Measurements from ENCODE around the gene SLC35F1. TPM values are rescaled to one million over a fixed set of nuclear protein-coding genes. Genes with fewer than 3 reads are reported as not detected.

The SLC35F1 gene
- total RNA-seq, 1 experiment from 2014 or later, result not detected

DNA sequence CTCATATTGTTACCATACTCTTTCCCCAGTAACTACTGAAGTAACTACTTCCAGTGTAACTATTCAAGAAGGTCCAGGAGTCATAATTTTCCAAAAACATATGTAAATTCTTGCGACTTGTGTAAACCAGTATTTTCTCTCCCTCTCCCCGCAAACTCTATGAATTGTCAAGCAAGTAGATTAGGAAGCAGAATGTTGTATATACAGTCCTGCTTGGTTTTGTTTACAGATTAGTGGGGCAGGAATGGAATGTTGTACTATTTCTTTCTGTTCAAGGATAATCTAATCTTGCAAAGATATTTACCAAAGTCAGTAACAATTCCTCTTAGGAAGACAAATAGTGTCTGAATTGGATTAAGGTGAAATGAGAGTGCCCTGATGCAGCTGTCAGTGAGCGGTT, 406.1 kb downstream of the SLC35F1 start:
- no peak for DNase-seq (ENCODE audit: low read depth)

DNA sequence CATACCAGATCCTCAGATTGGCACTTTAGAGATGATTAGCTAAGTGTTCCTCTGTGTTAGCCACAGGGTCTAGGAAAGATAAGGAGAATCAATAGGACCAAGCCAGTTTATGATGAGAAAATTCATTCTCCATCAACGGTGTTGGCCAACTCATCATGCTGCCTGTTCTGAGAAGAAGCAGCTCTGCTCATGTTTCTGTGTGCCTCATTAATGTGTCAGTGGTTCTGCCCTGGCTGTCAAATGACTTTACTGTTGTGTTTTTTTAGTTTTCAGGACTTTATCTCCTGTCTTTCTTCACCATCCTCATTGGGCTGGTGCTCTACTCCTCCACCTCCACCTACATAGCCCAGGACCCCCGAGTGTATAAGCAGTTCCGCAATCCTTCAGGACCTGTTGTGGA, 406.7 kb downstream of the SLC35F1 start:
- no peak for DNase-seq (ENCODE audit: low read depth)

DNA sequence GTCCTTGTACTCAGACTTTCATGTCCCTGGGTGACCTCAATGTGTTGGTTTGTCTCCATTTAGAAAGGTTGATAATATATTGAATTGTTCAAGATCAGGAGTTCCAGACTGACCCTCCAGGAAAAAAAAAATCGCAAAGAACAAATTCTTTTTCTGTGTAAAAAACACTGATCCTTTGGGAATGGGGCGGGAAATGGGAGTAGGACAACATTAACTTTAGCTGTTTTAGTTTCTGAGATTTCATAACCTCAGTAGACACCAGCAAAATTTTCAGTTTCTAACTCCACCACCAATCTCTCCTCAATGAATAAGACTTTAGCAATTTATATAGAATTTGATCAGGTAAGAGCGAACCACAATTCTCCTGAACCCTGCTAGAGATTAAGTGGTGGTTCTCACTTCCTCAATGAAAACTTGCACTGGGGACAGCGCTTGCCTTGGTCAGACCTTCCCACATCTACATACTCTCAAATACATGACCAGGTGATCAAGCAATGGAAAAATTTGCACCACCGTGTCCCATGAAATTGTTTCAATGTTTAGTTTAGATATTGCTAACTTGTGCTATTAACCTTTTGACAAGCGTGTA, 409.8 kb downstream of the SLC35F1 start:
- no peak for DNase-seq (ENCODE audit: low read depth)

DNA sequence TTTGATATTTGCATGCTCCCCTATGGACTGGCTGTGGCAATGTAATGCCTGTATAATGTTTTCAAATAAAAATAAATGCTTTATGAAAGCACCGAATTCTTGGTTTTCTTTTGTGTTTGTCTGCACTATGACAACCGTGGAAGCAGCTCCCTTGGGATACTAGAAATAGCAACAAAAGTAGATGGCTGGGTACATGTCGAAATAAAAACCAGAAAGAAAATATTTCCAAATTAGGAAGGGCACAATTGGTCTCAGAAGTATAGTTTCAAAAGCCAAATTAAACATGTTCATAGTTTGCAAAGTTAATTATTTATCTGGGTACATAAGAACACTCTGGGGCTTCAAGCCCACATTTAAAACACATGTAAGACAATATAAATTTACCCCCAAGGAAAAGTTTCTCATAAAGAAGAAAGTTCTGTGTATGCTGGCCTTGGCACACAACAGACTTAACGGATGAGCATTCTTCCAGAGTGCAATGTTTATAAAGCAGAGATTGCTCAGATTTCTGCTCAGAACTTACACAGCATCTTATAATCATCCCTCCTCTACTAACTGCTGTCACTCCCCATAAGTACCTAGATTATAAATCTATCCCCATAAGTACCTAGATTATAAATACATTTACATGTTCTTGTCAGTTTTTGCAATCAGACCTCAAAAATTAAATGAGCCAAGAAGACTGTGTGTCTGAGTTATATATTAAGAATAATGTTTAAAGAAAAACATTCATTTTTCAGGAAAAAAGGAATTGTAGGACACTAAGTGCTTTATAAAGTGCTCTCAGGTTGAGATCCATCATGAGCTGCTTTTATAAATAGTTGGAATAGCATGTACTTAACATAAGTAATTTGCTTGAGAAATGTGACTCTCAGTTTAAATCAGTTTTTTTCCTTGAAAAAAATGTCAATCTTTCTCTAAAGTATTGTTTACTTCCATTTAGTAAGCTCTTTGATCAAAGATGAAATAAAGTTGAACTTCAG, 410.8 kb downstream of the SLC35F1 start:
- DNase-seq (ENCODE audit: low read depth), result peak; percentile 69

DNA sequence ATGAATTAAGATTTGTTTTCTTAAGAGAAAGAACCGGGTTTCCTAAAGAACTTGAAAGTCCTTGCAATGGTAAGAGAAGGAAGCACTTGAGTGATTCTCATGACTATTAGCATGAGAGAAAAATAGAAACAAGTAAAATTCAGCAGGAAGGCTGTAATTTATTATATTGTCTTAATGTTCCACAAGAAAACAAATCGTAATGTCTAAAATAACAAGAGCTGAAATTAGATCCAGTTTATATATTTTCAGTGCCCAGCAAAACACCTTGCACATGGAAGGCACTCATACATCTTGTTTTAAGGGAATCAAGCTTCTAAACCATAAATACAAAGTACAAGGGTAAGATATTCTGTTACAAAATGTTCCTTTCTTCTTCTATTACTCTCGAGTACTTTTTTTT, 411.6 kb downstream of the SLC35F1 start:
- DNase-seq (ENCODE audit: low read depth), result no peak

DNA sequence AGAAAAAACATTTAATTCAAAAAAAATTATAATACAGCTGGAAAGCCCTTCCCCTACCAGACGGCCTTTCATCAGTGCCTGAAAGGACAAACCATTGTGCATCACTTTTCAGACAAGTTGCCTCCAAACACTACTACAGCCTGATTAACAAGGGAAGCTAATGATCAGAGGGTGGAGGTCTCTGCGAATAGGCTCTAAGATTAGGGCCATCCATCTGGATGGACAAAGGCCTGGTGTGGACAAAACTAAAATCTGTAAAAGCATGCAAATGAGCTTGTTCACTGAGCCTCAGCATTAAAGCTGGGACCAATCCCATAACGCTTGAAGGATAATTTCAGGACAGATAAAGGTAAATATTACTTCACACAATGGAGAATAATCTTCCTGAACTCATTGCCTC, 412.4 kb downstream of the SLC35F1 start:
- no peak for DNase-seq (ENCODE audit: low read depth)

DNA sequence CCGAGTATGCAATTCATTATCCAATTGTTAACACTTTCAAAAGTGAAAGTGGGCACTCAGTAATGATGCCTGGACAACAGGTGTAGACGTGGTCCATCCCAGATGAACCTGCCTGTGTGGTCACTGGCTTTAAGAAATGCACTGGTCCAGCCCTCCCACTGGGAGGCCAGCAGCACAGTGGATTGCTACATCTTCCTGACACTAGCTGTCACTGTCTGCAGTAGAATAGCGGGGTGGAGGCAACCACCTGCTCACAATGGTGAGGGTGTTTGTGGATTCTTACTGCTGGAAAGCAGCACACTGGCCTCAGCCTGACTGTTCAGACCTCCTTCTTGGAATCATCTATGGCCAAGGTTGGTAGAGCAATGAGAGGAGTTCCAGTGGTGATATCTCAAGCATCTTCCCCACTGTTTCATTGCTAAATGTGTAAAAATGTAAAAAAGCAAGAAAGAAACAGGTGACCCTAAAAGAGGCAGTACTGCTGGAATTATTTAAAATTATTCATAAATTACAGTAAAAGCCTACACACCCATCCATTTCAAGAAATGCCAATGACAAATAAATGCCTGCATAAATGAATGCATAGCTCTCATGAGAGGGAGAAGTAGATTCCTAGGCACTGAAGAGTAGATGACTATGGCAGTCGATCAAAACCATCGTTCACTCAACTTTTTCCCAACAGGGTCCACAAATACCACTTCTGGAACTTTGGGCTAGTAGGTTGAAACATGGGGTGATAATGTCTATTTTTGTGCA, 413.0 kb downstream of the SLC35F1 start:
- DNase-seq (ENCODE audit: low read depth), result peak; percentile 37

DNA sequence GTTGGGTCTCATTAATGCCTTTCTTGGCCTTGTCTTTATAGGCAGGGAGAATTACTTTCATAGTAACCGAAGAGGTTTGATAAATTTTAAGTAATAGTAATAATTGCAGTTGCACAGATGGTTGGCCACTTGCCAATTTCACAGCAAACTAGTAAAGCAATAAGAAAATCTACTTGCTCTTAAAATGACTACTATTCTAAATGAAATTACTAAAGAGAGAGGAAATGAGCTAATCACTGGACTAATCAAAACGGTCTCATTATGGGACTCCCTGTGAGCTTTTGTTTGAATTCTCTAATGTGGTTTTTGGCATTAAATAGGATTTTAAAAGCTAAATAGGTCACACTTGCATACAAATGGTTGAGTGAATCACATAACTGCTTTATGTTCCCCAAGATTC, 413.6 kb downstream of the SLC35F1 start:
- DNase-seq (ENCODE audit: low read depth), result no peak

DNA sequence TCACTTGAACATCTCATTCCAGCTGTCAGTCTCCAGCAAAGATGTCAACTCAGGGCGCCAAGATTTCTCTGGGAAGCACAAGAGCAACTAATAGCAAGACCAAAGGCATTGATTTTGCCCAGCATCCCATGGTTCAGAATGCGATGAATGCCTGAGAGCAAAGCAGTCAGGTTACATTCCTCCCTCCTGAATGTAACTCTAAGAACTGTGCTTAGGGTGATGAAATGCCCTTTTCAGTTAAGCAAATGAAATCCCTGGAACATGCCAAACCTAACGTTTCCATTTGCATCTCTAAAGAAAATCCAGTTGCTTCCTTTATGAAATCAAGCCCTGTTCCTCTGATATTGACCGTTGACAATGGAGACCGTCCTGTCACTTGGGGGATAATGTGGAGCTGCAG, 417.1 kb downstream of the SLC35F1 start:
- no peak for DNase-seq (ENCODE audit: low read depth)

DNA sequence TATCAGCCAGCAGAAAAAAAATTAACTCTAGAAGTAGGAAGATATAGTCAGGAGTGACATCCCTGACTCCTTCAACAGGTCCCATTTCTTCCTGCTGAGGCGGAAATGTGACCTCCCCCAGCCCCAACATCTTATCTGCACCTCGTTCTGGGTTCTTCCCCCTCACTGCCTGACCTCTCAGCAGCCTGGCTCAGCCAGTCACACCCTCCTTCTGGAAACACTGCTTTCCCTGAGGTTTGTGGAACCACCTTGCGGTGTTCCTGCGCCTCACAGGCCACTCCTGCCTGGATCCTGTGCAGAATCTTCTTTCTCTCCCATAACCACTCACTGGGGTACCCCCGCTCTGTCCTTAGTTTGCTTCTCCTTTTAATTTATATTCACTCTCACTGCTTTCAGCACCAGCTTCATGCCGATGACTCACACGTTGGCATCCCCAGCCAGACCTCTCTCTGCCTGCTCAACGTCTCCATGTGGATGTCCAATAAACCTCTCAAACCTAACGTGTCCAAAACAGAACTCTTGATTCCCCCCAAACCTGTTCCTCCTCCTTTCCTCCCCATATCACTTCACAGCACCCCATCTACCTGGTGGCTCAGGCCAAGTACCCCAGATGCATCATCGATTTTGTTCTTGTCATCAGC, 418.3 kb downstream of the SLC35F1 start:
- peak; percentile 31 for DNase-seq (ENCODE audit: low read depth)

DNA sequence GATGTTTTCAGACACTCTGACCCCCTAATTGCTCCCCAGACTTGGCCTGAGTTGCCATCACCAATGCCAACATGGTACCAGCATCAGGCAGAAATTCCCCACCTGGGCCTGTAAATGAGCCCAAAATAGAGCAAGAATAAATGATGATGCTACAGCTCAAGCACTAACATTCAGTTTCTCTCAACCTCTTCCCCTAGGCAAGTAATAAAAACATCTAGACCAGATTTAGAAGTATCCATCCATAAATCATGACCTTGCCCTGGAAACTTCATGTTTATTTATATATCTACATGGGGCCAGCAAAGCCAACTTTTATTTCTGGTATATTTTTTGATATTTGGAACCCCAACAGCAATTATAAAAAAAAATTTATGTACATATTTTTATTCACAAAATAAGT, 419.6 kb downstream of the SLC35F1 start:
- DNase-seq (ENCODE audit: low read depth), result no peak

DNA sequence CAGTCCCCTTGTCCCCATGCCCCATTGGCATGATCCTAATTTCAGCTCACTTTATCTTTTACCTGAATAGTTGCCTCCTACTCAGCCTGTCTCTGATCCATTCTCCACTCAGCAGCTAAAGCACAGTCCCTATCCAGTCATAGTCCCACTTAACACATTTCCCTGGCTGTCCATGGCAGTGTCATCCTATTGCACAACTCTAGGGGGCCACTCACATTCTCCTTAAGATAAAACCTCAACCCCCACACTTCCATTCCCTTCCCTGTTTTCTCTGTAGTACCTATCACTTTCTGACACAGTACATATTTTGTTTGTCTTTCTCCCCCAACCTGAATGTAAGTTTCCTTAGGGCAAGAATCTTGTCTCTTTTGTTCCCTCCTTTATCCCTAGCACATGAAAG, 420.2 kb downstream of the SLC35F1 start:
- no peak for DNase-seq (ENCODE audit: low read depth)

DNA sequence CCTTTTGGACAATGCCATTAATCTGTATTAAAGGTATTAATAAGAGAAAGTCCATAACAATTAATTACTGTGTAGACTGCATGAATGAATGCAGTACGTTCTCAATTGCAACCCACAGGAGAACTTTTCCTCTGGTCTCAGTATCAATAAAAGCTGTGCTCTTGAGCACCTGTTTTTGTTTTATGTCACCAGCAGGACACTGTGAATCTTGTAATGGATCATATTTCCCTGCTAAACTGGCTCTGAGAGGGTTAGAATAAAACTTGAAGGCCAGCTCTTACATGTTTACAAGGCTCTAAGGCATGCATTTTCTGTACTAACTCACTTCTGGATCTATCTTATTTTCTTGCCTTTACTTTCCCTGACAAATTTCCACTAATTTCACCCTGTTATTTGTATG, 426.7 kb downstream of the SLC35F1 start:
- DNase-seq (ENCODE audit: low read depth), result no peak

DNA sequence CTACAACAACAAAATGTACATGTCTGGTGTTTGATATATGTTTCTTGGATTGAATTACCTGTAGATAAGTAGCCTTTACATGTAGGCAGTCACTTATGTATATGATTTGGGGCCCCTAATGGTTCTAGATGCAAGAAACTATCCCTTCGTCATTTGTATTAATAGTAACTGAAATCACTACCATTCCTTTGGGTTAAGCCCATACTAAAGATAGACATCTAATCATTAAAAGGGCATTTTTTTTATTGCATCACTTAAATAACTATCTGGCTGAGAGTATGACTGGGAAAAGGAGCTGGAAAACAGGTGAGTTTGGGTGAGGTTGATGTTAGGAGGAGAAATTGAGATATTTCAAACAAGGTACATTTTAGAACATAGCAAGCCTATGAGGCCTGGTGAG, 427.6 kb downstream of the SLC35F1 start:
- DNase-seq (ENCODE audit: low read depth), result no peak

DNA sequence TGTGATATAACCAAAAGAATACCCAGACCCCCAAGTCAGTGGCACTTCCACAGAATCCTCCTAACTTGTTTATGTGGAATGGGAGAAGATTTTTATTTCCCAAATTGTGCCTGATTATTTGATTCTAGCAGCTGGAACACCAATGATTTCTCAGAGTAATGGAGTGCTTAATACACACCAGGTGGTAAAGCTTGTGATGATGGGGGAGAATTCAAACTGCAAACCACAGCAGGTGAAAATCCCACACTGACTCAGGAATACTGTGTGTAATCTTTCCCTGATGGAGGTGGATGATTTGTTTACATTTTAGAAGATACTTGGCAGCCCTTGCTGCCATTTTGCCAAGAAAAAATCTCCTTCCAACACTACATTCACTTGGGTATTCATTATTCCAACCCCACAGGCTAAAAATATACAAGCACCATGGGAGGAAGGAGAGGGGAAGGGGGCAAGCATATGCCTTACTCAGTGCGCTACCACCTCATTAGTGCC, 428.3 kb downstream of the SLC35F1 start:
- DNase-seq (ENCODE audit: low read depth), result no peak

DNA sequence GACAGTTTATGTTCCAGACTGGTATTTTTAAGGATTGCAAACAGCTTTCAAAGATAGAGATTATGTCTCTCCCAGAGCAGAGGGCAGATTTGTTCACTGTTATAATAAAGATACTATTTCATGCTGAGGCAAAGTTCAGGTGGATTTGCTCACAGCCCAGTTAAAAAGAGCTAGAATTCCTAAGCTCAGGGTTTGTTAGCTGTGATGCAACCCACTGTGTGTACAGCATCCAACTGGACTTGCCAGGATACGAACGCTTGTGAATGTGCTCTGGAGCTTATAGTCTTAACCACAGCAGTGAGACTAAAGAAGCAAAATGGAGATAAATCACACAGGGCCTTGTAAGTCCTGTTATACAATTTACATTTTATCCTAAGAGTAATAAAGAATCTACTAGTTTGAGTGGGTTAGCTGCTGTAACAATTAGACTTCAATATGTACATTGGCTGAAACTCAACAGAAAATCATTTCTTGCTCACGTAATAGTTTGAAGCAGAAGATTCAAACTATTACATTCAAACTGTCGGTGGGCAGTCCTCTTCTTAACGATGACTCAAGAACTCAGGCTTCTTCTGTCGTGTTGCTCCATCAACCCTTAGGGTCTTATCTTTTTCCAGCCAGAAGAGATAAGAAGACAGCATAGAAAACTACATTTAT, 437.1 kb downstream of the SLC35F1 start:
- DNase-seq (ENCODE audit: low read depth), result no peak

DNA sequence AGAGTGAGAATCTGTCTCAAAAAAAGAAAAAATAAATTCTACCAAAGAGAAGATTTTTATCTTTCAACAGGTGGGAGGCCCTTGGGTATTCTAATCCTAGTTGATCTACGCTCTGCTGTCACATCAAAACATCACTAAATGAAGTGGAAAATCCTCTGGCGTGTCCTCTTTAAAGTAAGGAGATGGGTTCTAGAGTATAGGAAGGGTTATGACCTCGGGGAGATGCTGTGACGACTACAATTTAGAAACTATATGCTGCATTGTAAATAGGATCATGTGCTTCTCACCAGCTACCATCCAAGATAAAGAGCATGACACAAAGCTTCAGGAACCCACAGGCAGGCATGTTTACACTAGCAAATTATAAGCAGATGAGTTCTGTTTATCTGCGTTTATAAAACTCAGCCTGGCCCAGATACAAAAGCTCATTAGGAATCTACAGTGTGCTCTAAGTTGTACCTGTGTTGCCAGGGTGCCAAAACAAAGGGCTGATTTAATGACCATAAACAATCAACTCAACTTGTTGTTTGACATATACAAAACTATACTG, 443.9 kb downstream of the SLC35F1 start:
- no peak for DNase-seq (ENCODE audit: low read depth)

DNA sequence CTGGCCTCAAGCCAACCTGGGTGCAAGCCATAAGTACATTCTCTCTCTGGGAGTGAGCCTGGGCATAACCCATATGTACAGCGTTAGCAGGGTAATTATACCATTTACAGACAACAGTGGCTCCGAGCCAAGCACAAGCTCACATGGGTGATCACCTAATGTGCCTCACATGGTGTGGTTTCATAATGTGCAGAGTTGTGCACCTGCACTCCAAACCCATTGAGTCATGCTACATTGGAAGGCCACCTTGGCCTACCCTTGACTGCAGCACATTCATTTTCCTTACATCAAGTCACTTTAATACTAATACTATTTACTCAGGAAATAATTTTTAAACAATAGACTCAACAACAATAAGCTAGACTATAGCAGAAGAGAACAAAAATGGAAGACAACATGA, 446.5 kb downstream of the SLC35F1 start:
- DNase-seq (ENCODE audit: low read depth), result no peak

DNA sequence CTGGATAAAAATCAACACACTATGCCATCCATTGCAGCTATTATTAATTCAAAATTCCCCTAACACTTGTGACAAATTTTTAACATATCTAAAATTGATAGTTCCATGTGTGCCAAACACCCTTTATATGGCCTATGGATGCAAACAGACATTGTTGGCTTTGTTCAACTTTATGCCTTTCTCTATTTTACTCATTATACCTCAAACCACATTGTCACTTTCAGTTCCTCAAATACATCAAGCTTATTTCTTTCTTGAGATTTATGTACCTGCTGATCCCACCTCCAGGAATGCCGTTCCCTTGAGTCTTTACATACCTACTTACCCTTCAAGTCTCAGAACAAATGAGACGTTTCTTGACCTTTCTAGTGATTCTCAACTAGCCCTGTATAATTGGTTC, 447.6 kb downstream of the SLC35F1 start:
- DNase-seq (ENCODE audit: low read depth), result no peak

DNA sequence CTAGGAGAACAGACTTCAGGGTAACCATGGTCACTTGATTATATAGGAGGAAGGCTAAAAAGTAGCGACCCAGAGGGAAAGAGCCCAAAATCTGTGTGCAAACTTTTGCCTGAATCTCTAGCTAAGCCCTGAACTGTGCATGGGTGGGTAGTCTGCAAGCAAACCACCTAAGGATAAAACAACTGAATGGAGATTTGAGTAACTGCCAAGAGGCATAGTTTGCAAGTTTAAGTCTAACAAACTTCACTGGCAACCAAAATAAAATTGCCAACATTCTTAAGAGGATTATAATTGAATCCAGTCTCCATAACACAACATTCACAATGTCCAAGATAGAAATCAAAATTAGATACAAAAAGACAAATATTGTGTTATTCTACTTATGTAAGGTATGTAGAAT, 449.0 kb downstream of the SLC35F1 start:
- no peak for DNase-seq (ENCODE audit: low read depth)

DNA sequence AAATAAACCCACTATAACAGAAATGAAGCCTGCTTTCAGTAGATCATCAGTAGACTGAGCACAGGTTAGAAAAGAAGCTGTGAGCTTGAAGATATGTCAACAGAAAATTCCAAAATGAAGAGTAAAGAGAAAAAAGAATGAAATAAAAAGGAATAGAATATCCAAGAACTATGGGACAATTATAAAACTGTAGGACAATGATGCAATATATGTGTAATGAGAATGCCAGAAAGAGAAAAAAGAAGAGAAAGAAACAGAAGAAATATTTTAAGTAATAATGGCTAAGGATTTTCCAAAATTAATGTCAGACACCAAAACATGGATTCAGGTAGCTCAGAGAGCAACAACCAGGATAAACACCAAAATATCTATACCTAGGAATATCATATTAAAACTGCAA, 449.6 kb downstream of the SLC35F1 start:
- DNase-seq (ENCODE audit: low read depth), result no peak

Data from LHCN-M2 (cell line).